DOHH2 (cell line): Measurements from ENCODE around the gene SNRK.

ENCODE experiments used
- H3F3A ChIP-seq: fragments of 200-600 bp; sonication (generic), shearing (Covaris generic); 2 replicates; pipeline ENCODE4 v1.6.0; 2016; ENCODE audit warnings: antibody characterized with exemption, mild to moderate bottlenecking; ENCODE audit not compliant: control insufficient read depth, insufficient read depth
- H3K27ac ChIP-seq: fragments of 200-600 bp; sonication (generic); 2 replicates; pipeline ENCODE4 v1.5.1; 2014; ENCODE audit warnings: low read depth, mild to moderate bottlenecking, low read length, moderate library complexity
- H3K27me3 ChIP-seq: fragments of 200-600 bp; sonication (generic); 2 replicates; pipeline ENCODE4 v1.6.1; 2014; ENCODE audit warnings: mild to moderate bottlenecking, low read length, mixed read lengths; ENCODE audit not compliant: control insufficient read depth
- H3K36me3 ChIP-seq: fragments of 200-600 bp; sonication (generic); 2 replicates; pipeline ENCODE4 v1.6.1; 2014; ENCODE audit warnings: mild to moderate bottlenecking, low read length, moderate library complexity, mixed read lengths; ENCODE audit not compliant: control insufficient read depth
- H3K4me1 ChIP-seq: fragments of 200-600 bp; sonication (generic); 2 replicates; pipeline ENCODE4 v1.6.1; 2014; ENCODE audit warnings: mild to moderate bottlenecking, low read length, mixed read lengths; ENCODE audit not compliant: control insufficient read depth
- H3K4me2 ChIP-seq: fragments of 200-600 bp; sonication (generic); 2 replicates; pipeline ENCODE4 v1.6.0; 2014; ENCODE audit warnings: mild to moderate bottlenecking, low read length, moderate library complexity
- H3K4me3 ChIP-seq: fragments of 200-600 bp; sonication (generic); 2 replicates; pipeline ENCODE4 v1.5.1; 2014; ENCODE audit warnings: mild to moderate bottlenecking, low read length, mixed read lengths
- H3K79me2 ChIP-seq: fragments of 200-600 bp; sonication (generic); 2 replicates; pipeline ENCODE4 v1.6.1; 2014; ENCODE audit warnings: mild to moderate bottlenecking, low read length, mixed read lengths; ENCODE audit not compliant: control insufficient read depth
- H3K9me2 ChIP-seq: fragments of 200-600 bp; sonication (generic); replicated peaks from 2 replicates; pipeline ENCODE4 v1.6.1; 2014; ENCODE audit warnings: mild to moderate bottlenecking, low read length, mixed read lengths; ENCODE audit not compliant: control insufficient read depth
- H3K9me3 ChIP-seq: fragments of 200-600 bp; sonication (generic); 2 replicates; pipeline ENCODE4 v1.6.1; 2014; ENCODE audit warnings: antibody characterized with exemption, low read length, mixed read lengths; ENCODE audit not compliant: control insufficient read depth, insufficient read depth
- H4K20me1 ChIP-seq: fragments of 200-600 bp; sonication (generic); 2 replicates; pipeline ENCODE4 v1.6.0; 2014; ENCODE audit warnings: low read depth, mild to moderate bottlenecking, antibody characterized with exemption, low read length, moderate library complexity; ENCODE audit not compliant: control insufficient read depth, insufficient read depth
- EZH2phosphoT487 ChIP-seq: fragments of 200-600 bp; sonication (generic); IDR thresholded peaks from 2 replicates; pipeline ENCODE4 v1.6.1; 2017; ENCODE audit warnings: borderline replicate concordance, mild to moderate bottlenecking, antibody characterized with exemption, low read length, moderate library complexity, mixed read lengths
- TF ChIP-seq, protein P1 (sequence below): fragments of 200-600 bp; sonication (generic); IDR thresholded peaks from one replicate; pipeline ENCODE4 v1.5.1; 2014; ENCODE audit warnings: antibody characterized with exemption, mild to moderate bottlenecking, low read depth, low read length; ENCODE audit not compliant: poor library complexity, severe bottlenecking

Gene SNRK

DNA sequence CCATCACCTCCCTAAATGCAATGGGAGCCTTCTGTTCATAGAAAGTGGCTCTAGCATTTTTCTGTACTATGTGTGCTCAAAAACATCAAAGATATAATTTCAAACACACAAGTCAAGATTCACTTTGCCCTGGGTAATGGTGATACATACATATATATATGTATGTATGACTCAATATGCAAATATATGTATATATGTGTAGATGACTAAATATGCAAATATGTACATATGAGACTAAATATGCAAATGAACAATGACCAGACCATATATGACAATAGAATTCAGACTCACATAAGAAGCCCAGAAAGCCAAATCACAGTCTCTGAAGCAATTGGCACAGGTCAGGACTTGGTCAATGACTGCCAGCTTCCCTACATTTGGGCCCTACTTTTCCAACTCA, 36.9 kb upstream of the SNRK start:
- H3K4me1 ChIP-seq = peaks cover 10% of the 10 kb centered on the region; the same call in 1 of the 2 replicates
- H3K4me2 ChIP-seq = no peak overlapping the region
- H3F3A ChIP-seq = no peaks in the 10 kb centered on the region
- H3K79me2 ChIP-seq = no peaks in the 10 kb centered on the region
- H3K9me3 ChIP-seq = no peaks in the 10 kb centered on the region
- H4K20me1 ChIP-seq = no peaks in the 10 kb centered on the region
- no peak for TF ChIP-seq EZH2phosphoT487
- TF ChIP-seq, protein P1, sequence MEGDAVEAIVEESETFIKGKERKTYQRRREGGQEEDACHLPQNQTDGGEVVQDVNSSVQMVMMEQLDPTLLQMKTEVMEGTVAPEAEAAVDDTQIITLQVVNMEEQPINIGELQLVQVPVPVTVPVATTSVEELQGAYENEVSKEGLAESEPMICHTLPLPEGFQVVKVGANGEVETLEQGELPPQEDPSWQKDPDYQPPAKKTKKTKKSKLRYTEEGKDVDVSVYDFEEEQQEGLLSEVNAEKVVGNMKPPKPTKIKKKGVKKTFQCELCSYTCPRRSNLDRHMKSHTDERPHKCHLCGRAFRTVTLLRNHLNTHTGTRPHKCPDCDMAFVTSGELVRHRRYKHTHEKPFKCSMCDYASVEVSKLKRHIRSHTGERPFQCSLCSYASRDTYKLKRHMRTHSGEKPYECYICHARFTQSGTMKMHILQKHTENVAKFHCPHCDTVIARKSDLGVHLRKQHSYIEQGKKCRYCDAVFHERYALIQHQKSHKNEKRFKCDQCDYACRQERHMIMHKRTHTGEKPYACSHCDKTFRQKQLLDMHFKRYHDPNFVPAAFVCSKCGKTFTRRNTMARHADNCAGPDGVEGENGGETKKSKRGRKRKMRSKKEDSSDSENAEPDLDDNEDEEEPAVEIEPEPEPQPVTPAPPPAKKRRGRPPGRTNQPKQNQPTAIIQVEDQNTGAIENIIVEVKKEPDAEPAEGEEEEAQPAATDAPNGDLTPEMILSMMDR = no peak
- no peak overlapping the region for H3K27ac ChIP-seq
- H3K27me3 ChIP-seq = 0 out of 2 replicates have a peak, but pooled peaks cover 3% of the 10 kb centered on the region
- no peak overlapping the region for H3K4me3 ChIP-seq
- no peaks in the 10 kb centered on the region for H3K9me2 ChIP-seq
- no peaks in the 10 kb centered on the region for H3K36me3 ChIP-seq

DNA sequence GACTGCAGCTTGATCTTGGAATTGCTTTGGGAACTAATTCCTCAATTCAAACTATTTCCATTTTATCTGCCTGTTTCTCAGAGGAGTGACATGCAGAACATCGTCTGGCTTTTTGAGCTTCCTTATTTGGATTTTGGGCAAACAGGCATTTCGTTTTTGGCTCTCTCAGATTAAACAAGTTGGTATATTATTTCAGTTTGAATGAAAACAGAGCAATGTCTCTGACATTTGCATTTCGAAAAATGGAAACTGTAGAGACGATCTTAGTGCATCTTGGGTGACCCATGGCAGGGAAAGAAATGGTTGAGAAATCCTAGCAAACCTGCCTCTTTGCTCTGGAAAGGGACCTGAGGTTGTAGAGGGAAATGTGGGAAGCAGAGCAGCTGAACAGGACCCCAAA, 33.0 kb upstream of the SNRK start:
- no peaks in the 10 kb centered on the region for H3K9me3 ChIP-seq
- no peaks in the 10 kb centered on the region for H3K36me3 ChIP-seq
- TF ChIP-seq EZH2phosphoT487 = no peak
- TF ChIP-seq, protein P1 = no peak
- H3K27ac ChIP-seq = no peak overlapping the region
- H3K4me3 ChIP-seq = no peak overlapping the region
- no peaks in the 10 kb centered on the region for H3K4me1 ChIP-seq
- H3K27me3 ChIP-seq = no peaks in the 10 kb centered on the region
- no peak overlapping the region for H3K4me2 ChIP-seq
- H3F3A ChIP-seq = no peaks in the 10 kb centered on the region
- H3K9me2 ChIP-seq = no peaks in the 10 kb centered on the region
- H4K20me1 ChIP-seq = no peaks in the 10 kb centered on the region
- H3K79me2 ChIP-seq = no peaks in the 10 kb centered on the region

DNA sequence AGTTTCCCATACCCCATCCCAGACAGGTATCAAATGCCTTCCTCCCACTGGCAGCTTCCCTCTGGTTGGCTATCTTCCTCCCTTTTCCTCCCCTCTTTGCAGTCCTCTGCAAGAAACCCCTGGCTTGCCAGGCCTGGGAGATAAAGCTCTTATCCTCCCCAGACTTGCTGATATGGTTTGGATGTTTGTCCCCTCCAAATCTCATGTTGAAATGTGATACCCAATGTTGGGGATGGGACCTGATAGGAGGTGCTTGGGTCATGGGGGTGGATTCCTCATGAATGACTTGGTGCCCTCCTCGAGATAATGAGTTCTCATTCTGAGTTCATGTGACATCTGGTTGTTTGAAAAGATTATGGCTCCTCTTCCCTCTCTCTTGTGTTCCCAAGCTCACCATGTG, 32.2 kb upstream of the SNRK start:
- H3K27ac ChIP-seq = no peak overlapping the region
- H3K36me3 ChIP-seq = no peaks in the 10 kb centered on the region
- no peak overlapping the region for H3K4me2 ChIP-seq
- no peaks in the 10 kb centered on the region for H3F3A ChIP-seq
- no peak overlapping the region for H3K4me3 ChIP-seq
- no peaks in the 10 kb centered on the region for H3K4me1 ChIP-seq
- no peaks in the 10 kb centered on the region for H3K9me3 ChIP-seq
- H3K79me2 ChIP-seq = no peaks in the 10 kb centered on the region
- H3K9me2 ChIP-seq = no peaks in the 10 kb centered on the region
- no peak for TF ChIP-seq EZH2phosphoT487
- TF ChIP-seq, protein P1 = no peak
- no peaks in the 10 kb centered on the region for H3K27me3 ChIP-seq
- no peaks in the 10 kb centered on the region for H4K20me1 ChIP-seq

DNA sequence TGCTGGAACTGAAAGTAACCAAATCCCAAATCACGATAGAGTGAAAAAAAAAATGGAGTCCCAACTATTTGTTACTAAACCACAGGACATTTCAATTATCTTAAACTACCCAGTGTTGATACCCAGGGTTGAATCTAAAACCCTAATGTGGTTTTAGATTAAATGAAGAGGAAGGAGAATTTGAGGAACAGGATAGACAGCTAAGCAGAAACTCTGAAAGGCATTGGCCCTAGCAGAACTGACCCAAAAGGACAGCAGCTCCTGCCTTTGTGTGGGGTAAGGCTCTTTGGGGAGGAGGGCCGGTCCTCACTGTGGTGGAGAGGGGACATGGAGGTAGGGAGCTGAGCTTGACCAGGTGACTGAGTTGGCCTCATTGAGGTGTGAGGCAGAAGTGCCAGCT, 30.7 kb upstream of the SNRK start:
- TF ChIP-seq, protein P1 = no peak
- no peak for TF ChIP-seq EZH2phosphoT487
- no peak overlapping the region for H3K4me2 ChIP-seq
- H3K79me2 ChIP-seq = no peaks in the 10 kb centered on the region
- H3K36me3 ChIP-seq = no peaks in the 10 kb centered on the region
- H3F3A ChIP-seq = no peaks in the 10 kb centered on the region
- no peaks in the 10 kb centered on the region for H3K9me2 ChIP-seq
- H3K4me3 ChIP-seq = no peak overlapping the region
- no peaks in the 10 kb centered on the region for H4K20me1 ChIP-seq
- no peaks in the 10 kb centered on the region for H3K4me1 ChIP-seq
- H3K27ac ChIP-seq = no peak overlapping the region
- H3K27me3 ChIP-seq = no peaks in the 10 kb centered on the region; the same call in 1 of the 2 replicates
- no peaks in the 10 kb centered on the region for H3K9me3 ChIP-seq
